ENCODE data around the gene SH3PXD2A.
"Not testable (repeated sequence)": the region's sequence is repeated elsewhere in the genome, so short reads cannot be mapped to it uniquely, and the experiment has no call there.

The SH3PXD2A gene

DNA sequence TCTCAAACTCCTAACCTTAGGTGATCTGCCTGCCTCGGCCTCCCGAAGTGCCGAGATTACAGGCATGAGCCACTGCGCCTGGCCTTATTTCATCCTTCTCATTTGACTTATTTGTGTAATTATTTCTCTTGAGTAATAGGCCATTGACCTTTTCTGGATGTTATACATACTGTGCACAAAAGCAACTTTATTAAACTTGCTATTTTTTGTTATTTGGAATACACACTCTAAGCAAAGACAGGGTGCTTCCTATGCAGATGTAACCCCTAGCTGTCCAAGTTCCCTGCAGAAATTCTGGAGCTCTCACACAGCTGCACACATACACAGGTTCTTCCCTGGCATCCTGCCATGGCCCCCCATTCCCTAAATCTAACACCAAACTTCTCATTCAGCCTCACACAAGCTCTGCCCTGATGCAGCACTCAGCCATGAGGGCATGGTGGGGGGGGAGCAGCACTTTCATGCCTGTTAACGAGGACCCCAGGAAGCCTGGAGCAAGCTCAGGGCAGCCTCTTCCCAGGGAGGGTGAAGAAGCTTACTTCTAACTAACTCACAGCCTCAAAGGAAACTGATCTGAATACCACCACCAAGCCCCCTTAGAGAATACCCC lies 33.2 kb downstream of the SH3PXD2A start:
- in situ Hi-C loops (cut with MboI; ENCODE audit: low pct_unique_long_range_greater_than_20kb, low sequenced_read_pairs) = no loop called here

DNA sequence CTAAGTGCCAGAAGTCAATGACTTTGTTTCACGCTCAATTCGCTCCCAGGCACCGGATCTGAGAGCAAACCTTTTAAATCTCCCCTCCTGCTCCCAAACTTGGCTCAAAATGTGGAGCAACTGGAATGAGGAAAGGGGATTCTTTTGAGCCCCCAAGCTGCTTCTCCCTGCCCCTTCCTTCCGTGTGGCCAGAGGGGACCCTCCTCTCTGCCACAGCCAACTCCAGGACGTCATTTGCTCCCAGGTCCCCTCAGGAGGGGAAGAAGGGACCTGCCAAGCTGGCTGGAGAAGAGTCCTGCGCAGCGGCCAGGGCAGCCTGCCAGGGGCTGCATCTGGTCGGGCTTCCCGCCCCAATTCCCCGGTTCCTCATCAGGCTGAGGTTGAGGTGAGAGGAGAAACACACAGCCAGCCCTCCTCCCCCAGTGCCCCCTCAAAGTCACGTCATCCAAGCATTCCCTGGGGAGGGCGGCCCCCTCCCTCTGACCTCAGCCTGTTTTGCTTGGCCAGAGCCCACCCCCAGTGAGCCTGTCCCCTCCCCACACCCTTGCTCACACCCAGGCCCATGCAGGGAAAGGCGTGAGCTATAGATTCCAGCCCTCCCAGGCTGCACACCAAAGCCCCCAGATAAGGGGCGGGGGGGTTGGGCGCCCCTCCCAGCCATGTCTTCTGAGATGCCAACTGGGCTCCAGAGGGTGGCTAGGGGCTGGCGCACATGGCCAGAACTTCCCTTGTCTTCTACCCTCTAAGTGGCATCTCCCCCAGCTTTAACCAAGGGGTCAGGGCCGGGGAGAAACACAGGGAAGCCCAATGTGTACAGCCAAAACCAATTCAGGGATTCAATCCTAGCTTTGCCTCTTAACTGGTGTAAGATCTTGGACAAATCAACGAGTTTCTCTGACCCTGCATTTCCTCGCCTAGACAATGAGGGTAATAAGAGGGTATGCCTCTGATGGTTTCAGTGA lies 35.0 kb downstream of the SH3PXD2A start:
- DNase-seq = peak; percentile 36
- in situ Hi-C loops (cut with MboI; ENCODE audit: low pct_unique_long_range_greater_than_20kb, low sequenced_read_pairs) = no loop called here

More for the DNA sequence above, 33.2 kb downstream of the SH3PXD2A start:
- DNase-seq = no peak

DNA sequence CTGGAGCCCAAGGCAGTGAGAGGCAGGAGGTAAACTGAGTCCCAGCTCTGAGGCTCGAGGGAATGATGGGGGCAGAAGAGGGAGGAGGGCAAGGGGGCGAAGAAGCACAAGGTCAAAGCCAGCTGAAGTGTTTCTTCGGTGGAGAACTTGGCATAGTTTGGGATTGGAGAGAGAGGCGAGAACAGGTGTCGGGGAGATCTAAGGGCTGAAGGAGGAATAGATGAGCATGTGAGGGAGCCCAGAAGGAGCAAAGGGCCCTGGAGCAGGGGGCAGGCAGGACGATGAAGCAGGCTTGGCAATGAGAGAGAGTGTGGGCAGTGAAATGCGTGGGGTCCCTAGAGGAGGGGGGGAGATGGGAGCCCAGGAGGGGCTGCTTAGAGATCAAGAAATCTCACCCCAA lies 35.9 kb downstream of the SH3PXD2A start:
- no peak for DNase-seq
- in situ Hi-C loops (cut with MboI; ENCODE audit: low pct_unique_long_range_greater_than_20kb, low sequenced_read_pairs) = no loop called here

DNA sequence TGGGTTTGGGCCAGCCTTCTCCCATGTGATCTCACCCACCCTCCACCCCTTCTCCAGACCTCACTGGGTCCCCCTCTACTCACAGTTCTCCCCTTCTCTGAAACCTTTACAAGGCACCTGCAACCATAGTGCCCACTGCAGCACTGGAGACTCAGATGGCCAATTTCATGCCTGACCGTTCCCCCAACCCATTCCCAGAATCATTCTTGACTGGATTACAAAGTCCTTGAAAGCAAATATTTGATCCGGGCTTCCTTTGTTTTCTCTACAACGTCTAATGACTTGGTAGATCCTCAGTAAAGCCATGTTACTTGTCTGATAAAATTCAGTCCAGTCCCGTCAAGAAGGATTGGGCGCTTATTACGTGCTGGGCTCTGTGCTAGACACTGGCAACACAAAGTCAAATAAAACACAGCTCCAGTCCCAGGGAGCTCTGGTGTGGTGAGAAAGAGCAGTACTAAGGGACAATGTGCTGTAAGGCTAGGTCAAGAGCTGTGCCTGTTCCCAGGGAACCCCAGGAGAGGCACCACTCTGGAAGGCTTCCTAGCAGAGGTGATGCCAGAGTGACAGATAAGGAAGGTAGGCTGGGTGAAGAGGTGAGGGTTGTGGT lies 36.5 kb downstream of the SH3PXD2A start:
- in situ Hi-C loops (cut with MboI; ENCODE audit: low pct_unique_long_range_greater_than_20kb, low sequenced_read_pairs) = no loop called here
- DNase-seq = no peak

DNA sequence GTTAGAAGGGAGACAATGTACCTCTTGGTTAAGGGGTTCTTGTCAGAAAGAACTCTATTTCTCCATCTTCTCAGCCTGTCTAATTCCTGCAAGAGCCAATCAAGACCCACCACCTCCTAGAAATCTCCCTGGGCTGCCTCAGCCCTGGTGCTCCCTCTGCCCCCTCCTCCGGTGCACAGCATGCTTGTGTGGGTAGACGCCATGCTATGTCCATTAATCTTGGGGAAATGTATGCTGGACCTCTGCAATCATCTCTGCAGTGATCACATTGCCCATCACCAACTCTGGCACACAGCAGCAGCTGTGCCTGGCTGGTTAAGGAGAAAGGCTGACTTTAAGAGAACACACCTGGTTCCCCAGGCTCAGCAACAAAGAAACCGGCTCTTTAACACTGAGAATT lies 37.3 kb downstream of the SH3PXD2A start:
- in situ Hi-C loops (cut with MboI; ENCODE audit: low pct_unique_long_range_greater_than_20kb, low sequenced_read_pairs) = no loop called here

DNA sequence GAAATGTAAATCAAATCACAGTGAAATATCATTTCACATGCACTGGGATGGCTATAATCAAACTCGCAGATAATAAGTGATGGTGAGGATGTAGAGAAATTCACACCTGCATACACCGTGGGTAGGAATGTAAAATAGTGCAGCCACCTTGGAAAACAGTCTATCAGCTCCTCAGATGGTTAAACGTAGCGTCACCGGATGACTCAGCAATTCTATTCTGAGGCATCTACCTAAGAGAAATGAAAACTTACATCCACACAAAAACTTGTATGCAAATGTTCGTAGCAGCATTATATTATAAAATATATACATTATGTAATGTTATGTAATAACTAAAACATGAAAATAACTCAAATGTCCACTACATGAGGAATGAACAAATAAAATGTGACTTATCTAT lies 38.9 kb downstream of the SH3PXD2A start:
- in situ Hi-C loops (cut with MboI; ENCODE audit: low pct_unique_long_range_greater_than_20kb, low sequenced_read_pairs) = no loop called here
- DNase-seq = no peak

More for the DNA sequence above, 37.3 kb downstream of the SH3PXD2A start:
- no peak for DNase-seq

DNA sequence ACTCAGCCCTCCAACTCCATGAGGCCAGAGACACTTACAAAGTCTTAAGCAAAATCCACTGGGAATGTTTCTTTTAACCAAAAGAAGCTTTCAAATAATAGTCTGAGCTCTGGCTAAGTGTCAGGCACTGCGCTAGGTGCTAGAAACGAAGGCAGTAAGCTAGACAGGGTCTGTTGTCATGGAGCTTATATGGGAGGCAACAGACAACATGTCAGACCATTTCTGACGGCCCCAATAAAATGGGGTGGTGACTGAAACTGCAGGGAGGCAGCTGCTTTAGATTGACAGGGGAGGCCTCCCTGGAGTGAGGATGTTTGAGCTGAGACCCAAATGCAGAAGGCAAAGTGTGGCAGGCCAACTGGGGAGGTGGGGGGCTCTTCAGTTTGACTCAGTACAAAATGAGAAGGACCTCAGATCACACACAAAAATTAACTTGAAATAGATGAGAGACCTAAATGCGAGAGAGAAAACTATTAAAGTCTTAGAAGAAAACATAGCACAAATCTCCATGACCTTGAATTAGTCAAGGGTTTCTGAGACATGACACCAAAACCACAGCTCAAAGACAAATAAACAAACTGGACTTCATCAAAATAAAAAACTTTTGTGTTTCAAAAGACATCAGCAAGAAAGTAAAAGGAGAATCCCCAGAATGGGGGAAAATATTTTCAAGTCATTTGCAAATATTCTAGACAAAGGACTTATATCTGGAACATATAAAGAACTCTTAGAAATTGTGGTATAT lies 40.6 kb downstream of the SH3PXD2A start:
- in situ Hi-C loops (cut with MboI; ENCODE audit: low pct_unique_long_range_greater_than_20kb, low sequenced_read_pairs) = no loop called here
- no peak for DNase-seq

DNA sequence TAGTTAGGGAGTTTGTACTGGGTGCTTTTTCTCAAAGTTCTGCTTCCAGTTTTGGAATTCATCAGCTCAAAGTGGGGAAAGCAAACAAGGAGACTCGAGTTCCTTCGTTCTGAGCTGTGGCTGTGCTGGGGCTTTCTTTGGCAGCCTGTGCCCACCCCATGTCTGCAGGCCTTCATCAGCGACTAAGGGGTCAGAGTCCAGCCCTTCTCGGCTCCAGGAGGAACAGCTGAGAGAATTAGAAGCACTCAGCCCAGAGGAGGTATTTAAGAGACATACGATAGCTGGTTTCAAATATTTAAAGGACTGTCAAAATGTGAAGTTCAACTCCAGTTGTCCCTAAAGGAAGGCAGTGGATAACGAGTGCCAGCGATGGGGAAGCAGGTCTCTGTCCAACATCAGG lies 41.3 kb downstream of the SH3PXD2A start:
- in situ Hi-C loops (cut with MboI; ENCODE audit: low pct_unique_long_range_greater_than_20kb, low sequenced_read_pairs) = no loop called here
- DNase-seq = no peak

DNA sequence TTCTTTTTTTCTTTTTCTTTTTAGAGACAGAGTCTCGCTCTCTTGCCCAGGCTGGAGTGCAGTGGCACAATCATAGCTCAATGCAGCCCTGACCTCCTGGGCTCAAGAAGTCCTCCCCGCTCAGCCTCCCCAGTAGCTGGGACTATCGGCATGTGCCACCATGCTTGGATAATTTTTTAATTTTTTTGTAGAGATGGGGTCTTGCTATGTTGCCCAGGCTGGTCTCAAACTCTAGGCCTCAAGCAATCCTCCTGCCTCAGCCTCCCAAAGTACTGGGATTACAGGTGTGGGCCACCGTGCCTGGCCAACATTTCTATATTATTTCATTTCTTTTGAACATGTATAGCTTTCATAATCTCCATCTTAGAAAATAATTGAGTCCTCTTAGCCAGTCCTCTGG lies 42.1 kb downstream of the SH3PXD2A start:
- in situ Hi-C loops (cut with MboI; ENCODE audit: low pct_unique_long_range_greater_than_20kb, low sequenced_read_pairs); DNase-seq: not testable (repeated sequence)

DNA sequence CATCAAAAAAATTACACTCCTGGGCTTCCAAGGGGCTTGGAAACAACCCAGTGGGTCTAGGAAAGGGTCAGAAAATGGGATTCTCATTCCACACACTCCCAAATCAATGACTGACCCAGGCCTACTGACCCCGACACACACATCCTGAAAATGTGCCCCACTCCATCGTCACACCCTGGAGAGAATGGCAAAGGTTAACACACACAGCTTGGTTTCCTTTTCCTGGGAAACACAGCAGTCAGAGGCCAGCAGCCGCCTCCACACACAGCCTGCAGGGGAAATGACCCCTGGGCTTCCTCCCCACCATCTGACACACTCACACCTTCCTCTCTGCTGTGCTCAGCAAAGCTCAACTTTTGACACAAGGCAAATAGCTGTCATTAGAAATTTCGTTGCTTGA lies 42.9 kb downstream of the SH3PXD2A start:
- DNase-seq = no peak
- in situ Hi-C loops (cut with MboI; ENCODE audit: low pct_unique_long_range_greater_than_20kb, low sequenced_read_pairs) = no loop called here

DNA sequence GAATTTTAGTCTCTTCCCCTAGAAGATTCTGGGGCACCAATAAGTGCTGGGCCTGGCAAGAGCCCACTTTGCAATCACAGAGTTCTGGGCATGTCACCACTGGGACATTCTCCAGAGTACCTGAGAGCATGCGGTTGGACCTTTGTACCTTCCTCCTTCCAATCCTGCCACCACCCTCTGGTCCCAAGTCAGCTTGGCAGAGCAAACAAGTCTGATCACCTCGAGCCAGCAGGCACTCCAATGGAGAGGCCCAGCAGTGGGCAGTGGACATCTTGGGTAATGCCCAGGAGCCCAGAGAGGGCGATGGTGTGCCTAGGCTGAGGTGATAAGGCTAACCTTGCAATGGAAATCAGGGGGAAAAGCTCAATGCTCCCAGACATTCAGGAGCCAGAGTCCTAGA lies 43.4 kb downstream of the SH3PXD2A start:
- DNase-seq = no peak
- in situ Hi-C loops (cut with MboI; ENCODE audit: low pct_unique_long_range_greater_than_20kb, low sequenced_read_pairs) = no loop called here

DNA sequence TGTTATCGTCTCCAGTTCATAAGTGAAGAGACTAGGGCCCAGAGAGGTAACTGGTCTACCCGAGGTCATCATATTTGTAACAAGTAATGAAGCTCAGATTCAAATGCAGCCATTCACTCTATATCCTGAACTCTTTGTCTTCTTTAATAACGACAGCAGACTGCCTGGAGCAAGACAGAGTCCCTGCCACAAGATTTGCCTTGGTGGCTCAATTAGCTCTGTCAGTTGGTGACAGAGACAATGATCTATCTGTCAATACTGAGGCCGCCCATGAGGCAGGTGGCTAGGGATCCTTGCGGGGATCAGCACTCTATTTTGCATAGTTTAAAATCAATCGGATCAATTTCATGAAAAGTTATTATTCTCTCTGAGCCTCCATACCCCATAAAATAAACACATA lies 43.9 kb downstream of the SH3PXD2A start:
- no peak for DNase-seq
- in situ Hi-C loops (cut with MboI; ENCODE audit: low pct_unique_long_range_greater_than_20kb, low sequenced_read_pairs) = no loop called here

DNA sequence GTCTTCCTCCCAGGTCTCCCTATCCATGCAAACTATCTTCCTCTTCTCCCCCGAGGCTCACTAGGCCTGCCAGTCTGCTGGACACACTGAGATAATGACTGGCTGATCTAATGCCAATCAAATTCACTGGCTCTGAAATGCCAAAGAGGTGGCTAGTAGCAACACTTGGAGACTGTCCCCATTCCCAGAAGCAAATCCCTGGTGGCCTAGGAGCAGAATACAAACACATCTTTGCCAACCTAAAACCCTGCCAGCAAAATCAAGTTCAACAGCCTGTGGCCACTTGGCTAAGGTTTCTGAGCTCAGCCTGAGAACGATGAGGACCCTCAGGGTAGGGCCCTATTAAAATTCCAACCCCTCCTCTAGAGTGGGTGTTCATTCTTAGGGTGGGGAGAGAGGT lies 46.6 kb downstream of the SH3PXD2A start:
- in situ Hi-C loops (cut with MboI; ENCODE audit: low pct_unique_long_range_greater_than_20kb, low sequenced_read_pairs) = no loop called here
- DNase-seq = no peak

DNA sequence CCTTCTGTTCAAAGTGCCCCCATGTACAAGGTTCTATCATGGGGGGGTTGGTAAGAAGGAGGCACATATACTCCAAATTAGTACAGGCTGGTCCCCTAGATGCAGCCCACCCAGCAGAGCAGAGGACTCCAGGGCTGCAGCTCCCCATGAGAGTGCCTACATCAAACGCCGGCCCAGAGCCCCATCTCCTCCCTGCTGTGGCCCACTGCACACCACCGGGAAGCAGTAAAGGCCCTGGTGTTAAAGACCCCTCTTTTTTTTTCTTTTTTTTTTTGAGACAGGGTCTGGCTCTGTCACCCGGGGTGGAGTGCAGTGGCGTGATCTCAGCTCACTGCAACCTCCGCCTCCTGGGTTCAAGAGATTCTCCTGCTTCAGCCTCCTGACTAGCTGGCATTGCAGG lies 47.4 kb downstream of the SH3PXD2A start:
- in situ Hi-C loops (cut with MboI; ENCODE audit: low pct_unique_long_range_greater_than_20kb, low sequenced_read_pairs) = no loop called here
- DNase-seq = no peak

DNA sequence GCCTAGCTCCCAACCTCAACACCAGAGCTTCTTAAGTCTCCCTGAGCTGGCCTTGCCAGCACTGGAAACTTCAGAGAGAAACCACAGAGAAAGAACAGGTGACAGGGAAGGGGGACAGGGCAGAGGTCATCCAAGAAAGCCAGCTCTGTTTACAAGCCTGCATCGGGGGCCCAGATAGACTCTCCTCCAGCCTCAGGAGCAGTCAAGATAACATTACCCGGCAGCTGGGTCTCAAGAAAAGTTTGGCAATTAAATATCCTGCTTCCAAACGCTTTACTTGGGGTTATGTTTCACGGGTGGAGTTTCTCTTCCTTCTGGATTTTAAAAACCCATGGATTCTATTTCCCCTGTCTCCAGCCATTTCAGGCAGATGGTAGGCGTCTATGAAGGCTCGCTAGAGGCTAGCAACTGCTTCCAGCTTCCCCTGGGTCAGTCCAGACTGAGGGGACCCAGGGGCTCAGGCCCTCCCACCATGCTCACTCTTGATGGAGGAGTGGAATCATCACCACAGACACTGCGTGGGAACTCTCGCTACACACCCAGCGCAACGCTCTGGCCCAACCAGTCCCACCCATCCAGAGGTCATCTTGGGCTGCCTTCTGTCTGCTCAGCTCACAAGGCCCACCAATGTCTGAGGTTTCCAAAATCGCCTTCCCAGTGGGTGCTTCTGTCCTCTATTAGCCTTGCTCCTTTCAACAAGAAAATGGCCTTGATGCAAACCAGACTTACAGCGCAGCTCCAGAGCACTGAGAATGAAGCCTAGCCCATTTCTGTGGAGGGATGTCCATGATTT lies 48.8 kb downstream of the SH3PXD2A start:
- no peak for DNase-seq
- in situ Hi-C loops (cut with MboI; ENCODE audit: low pct_unique_long_range_greater_than_20kb, low sequenced_read_pairs) = no loop called here

DNA sequence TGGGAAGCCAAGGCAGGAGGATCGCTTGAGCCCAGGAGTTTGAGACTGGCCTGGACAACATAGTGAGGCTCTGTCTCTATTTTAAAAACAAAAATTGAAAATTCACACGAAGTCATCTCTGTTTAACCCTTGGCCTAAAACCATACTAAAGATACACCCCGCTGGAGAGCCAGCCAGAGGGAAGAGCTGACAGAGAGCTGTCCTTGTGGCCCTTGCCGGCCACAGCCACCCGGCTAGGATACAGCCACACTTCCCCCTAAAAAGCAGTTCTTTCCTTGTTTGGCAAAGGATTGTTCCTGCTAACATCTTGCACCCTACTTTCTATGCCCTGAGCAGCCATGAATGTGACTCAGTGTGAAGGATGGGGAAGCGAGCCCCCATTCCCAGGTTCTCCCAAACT lies 49.6 kb downstream of the SH3PXD2A start:
- in situ Hi-C loops (cut with MboI; ENCODE audit: low pct_unique_long_range_greater_than_20kb, low sequenced_read_pairs) = no loop called here
- no peak for DNase-seq

DNA sequence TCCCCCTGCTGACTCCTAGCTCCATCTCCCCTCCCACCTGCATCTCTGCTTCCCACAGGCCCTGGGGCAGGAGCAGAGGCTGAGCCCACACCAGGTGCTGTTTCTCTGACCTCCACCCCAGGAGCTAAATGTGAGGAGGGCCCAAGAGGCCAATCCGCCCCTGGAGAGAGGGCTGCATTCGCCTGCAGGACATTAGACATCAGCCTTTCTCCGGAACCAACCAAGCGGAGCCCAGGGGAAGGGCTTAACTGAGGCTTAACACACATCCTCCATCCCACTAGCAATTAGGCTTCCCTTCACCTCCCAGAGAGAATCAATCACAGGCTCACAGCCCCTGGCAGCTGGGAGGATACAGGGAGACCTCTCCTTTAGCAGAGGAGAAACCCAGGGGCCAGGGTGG lies 50.5 kb downstream of the SH3PXD2A start:
- in situ Hi-C loops (cut with MboI; ENCODE audit: low pct_unique_long_range_greater_than_20kb, low sequenced_read_pairs) = no loop called here
- DNase-seq = no peak

DNA sequence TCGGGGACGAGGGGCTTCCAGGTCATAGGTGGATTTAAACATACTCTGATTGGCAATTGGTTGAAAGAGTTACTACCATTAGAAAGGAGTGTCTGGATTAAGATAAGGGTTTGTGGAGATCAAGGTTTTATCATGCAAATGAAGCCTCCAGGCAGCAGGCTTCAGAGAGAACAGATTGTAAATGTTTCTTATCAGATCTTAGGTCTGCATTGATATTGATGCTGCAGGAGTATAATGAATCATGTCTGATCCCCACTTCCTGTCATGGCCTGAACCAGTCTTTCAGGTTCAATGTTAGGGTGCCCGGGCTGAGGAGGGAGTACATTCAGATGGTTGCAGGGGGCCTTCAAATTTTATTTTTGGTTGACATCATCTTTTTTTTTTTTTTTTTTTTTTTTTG lies 51.4 kb downstream of the SH3PXD2A start:
- in situ Hi-C loops (cut with MboI; ENCODE audit: low pct_unique_long_range_greater_than_20kb, low sequenced_read_pairs) = no loop called here
- no peak for DNase-seq

Measured in KBM-7 (cell line).